PC-3 (cell line): ENCODE results near the gene FBXO31.

Experiments used
- CTCF ChIP-seq: fragments of 300-600 bp; sonication (generic); conservative IDR thresholded peaks from 2 replicates; pipeline ENCODE4 v1.5.1; 2017; ENCODE audit warnings: antibody characterized with exemption, low read depth, mild to moderate bottlenecking, low read length
- EZH2phosphoT487 ChIP-seq: fragments of 300-600 bp; sonication (generic); IDR thresholded peaks from 2 replicates; pipeline ENCODE4 v1.6.1; 2018; ENCODE audit warnings: mild to moderate bottlenecking, antibody characterized with exemption, low read length, borderline replicate concordance

- TF ChIP-seq EZH2phosphoT487 = no peak
- TF ChIP-seq CTCF = no peak
These were observed 6.9 kb downstream of the FBXO31 start for GRCh38 chr16:87376660-87377059.
